Stimulated activated CD8-positive, alpha-beta memory T cell treated with anti-CD3 and anti-CD28 coated beads, Interleukin-12 subunit alpha, Interleukin-12 subunit beta, amount 100 ng/mL, for 4 hours (primary cell): Measurements from ENCODE around the gene C1orf116.

ENCODE experiments used
- DNase-seq: peaks from one replicate; pipeline ENCODE4 v3.0.0-alpha.2; 2020; ENCODE audit warnings: low read depth

C1orf116 gene

GRCh38 chr1:206987873-206988272, 44.7 kb downstream of the C1orf116 start:
- DNase-seq = no peak

DNA sequence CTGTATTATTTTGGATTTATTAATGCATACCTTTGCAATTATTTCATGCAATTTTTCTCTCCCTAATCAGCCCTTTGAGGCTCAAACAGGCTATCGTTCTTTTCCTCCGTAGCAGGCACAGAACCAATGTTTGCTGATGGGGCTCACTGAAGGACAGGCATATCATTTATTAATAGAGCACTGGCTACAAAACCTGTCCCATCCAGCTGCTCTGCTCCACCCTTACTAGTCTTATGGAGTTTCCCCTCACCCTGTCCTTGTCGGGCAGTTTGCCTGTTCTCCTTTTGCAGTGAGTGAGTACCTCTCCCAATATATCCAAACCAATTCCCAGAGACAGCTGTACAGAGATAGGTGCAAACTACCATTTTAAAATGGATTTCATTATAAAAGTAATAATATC, 45.7 kb downstream of the C1orf116 start:
- DNase-seq = no peak

- no peak for DNase-seq
Observed at GRCh38 chr1:206986402-206986801, 46.2 kb downstream of the C1orf116 start.

DNA sequence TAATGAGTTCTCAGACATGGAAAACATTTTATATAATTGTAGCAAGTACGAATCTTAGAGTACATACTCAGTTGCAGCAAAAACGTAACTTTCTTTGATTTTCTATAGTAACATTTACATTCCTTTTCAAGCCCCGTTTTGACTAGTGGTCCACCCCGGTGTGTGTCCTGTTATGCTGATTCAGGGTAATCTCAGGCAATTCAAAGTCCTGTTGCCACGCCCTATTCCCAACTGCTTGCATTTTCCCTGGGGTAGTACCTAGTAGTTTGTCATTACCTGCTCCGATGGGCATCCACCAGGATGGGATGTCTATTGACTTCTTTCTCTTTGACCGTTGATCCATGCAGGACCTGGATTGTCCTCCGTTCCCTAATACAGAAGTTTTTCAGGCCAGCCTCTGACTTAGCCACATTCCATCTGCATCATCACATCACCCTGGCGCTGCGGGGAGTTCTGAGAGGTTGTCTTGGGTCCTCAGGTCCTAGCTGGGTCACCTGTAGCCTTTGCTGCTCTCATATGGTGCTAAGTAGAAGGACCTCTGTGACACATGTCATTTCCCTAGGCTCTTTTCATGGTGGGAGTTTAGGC, 47.3 kb downstream of the C1orf116 start:
- no peak for DNase-seq

DNA sequence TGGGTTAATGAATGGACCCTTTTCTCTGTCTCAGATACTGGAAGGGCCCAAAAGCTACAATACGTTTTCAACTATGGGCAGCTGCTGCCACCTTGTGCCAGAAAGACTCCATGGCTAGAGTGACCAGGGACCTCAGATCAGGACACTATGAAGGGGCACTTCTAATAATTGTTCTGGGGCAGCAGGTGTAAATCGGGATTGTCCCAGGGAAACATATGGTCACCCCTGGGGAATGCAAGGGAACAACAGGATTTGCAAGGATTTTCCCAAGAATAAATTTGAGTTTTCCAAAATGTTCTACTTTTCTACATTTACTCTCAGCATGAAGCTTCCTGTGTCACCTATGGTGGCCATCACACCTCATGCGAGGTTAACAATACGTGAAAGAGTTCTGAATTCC, 50.3 kb downstream of the C1orf116 start:
- peak; percentile 33 for DNase-seq

DNA sequence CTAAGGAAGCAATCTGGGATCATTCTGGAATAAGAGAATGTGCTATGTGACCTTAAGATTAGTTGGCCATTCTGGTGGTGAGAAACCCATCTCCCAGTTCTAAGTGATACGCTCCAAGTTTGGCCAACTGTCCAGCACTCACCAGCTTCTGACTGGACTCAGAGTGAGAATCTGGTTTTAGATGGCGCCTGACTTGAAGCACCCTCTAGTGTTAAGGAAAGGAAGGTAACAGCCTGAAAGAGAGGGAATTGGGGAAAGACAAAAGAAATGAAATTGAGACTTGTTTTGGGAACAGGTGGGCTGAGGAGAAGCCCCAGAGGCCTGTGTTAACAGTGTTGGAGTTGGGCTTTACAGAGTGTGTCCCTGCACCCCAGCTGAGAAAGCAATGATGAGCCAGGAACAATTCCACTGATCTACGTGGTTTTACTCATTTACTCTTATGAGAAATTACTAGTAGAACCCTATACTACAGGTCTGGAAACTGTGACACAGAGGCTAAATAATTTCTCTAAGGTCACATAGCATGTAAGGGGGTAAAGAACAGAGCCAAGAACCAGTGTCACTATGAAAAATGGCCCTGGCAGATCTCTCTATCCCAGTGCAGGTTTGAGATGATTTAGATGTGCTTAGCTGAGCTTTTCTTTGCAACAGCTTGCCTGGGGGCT, 53.0 kb downstream of the C1orf116 start:
- no peak for DNase-seq

DNA sequence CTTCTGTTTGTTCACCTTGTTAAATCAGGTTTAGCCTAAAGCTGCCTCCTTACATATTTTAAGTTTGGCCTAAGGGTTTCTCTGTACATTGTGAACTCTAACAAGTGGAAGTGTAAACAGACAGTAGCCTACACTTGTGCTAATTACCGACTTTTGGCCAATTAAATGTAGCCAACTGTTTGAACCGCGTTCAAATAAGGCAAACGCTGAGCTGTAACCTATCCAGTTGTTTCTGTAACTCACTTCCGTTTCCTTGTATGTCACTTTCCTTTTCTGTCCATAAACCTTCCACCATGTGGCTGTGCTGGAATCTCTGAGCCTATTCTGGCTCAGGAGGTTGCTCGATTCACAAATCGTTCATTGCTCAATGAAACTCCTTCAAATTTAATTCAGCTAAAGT, 54.3 kb downstream of the C1orf116 start:
- DNase-seq = no peak

DNA sequence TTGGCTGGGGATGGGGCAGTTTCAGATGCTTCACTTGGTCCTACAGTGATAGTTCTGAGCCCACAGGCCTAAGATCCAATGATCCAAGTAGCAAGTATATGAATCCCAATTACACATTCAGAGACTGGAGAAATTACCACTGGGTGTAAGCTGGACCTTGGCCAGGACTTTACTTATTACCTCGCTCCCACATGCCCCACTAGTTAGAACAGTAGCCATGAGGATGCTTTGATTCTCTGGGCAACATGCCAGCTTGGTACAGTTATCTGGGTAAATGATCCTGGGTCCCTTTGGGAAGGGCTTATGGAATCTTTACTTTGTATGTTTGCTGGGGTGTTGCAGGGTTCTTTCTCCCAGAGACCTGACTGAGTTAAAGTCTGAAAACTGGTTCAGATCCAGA, 57.2 kb downstream of the C1orf116 start:
- DNase-seq = no peak

GRCh38 chr1:206974140-206974539, 58.4 kb downstream of the C1orf116 start:
- DNase-seq = no peak

- no peak for DNase-seq
Observed at GRCh38 chr1:206972728-206973127, 59.8 kb downstream of the C1orf116 start.

DNA sequence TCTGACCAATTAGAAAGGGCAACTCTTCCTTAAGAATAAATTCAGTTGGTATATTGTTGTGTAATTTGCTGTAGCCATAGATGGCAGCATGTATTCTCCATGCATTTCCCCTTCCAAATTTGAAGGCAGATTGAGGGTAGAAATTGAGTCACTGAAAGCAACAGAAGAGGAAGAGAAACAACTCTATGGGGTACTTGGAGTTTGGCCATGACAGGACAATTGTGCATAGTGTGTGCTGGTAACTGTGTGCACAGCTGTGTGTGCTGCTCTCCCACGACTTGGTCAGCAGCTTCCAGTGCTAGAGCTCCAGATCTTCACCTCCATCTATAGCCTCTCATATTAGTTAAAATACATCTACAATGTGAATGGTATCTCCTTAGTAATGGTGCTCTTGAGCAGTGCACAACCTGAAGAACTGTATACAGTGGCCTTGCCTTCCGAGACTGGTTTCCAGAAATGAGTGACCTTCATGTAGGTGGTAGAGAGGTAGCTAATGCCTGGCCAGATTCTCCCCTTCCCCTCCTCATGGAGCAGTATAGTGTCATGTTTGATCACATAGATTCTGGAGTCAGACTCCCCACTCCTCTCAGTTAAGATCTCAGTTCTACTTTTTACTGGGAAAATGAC, 61.4 kb downstream of the C1orf116 start:
- no peak for DNase-seq

DNA sequence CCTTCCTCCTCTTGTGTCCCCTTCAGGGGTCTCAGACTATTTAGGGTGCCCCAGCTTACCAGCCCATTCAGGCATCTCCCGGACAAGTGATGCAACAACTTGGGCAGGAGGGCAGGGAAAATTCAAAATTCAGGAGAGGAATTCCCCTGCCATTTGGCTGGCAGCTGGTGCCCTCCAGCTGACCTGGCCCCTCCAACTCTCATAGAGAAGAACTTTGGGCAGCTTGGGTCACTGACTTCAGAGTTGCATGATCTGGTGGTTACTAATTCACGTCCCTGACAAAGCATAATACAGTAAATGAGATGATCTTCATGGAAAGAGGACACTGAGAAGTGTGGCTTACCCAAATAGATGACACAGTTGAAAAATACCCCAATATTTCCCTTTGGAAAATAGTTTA, 62.1 kb downstream of the C1orf116 start, which contains the start of gene FCAMR:
Gene FCAMR, minus strand, starts transcription at position 15 of the 400 bp plus-strand sequence. CDS start 335 bp downstream, outside the sequence.
- no peak for DNase-seq

DNA sequence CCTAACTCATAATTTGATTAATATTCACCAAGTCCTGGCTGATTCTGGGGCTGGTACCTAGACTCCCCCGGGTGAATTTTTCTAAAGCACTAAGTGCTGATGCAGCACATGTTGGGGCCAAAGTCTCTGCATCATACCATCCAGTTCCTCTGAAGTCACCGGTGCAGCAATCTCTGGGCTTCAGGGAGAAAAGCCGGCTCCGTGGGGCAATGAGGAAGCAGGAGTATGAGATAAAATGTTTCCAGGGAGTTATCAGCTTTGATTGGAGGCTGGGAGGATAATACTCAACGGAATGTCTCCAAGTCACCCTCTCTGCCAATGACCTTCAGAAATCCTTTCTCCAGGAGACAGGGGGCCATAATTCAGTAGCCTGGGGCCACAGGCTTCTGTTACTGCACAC, 63.5 kb downstream of the C1orf116 start:
- no peak for DNase-seq
